ENCODE data around the gene RILP. TPM values are rescaled to one million over a fixed set of nuclear protein-coding genes. Genes with fewer than 3 reads are reported as not detected.

The RILP gene
- polyA plus RNA-seq, 2 of the 4 experiments (the other 2 are of a cell fraction) = 6.4 to 6.8 TPM

- POLR2A ChIA-PET = interaction anchor here (0.6 kb wide), 1 partner anchor 62 kb away, joined by 6 read pairs; no protein-coding TSS in a partner anchor
- Histone ChIP-seq H3K4me1 (no peaks in the 10 kb centered on the region), H3K27ac (no peak overlapping the region), H3K4me3 (no peak overlapping the region), H3K9me3 (no peaks in the 10 kb centered on the region), H3K4me2 (no peak overlapping the region)
- no peak for FAIRE-seq
- no peak for ATAC-seq
- TF ChIP-seq KDM1A (IDR thresholded peaks at IDR 0.05; ENCODE audit: low read depth) = no peak
- no peak for TF ChIP-seq MAX (IDR thresholded peaks at IDR 0.05)
- no peak for TF ChIP-seq CBX2 (IDR thresholded peaks at IDR 0.05; ENCODE audit: borderline replicate concordance, low read depth)
- TF ChIP-seq CHD4 (IDR thresholded peaks at IDR 0.05; ENCODE audit: borderline replicate concordance) = no peak
- TF ChIP-seq EHMT2 (IDR thresholded peaks at IDR 0.05; ENCODE audit: low read depth) = no peak
- no peak for TF ChIP-seq REST (IDR thresholded peaks at IDR 0.05)
- TF ChIP-seq HMGXB4 (CRISPR knock-in tag; IDR thresholded peaks at IDR 0.05; ENCODE audit: borderline replicate concordance) = no peak
- CTCF ChIA-PET = interaction anchor here (0.6 to 18.3 kb wide), 8 partner anchors 10 to 195 kb away, joined by 3 to 263 read pairs (median 4); no protein-coding TSS in a partner anchor
- DNase-seq (ENCODE audit: low read depth in 1 of 2, low spot score in 1 of 2) = no peak
- 88% methylated on average over 10 of the region's 10 CpGs for WGBS (ENCODE audit: missing lambda C conversion rate)
Measured at GRCh38 chr17:1611715-1612114, 38.0 kb downstream of the RILP start.

GRCh38 chr17:1608676-1609075, 41.0 kb downstream of the RILP start:
- ChIA-PET CTCF (interaction anchor here (0.6 to 2.7 kb wide), 4 partner anchors 14 to 34 kb away, joined by 3 to 16 read pairs (median 4); partner anchors contain the start of gene SLC43A2), POLR2A (no interaction called here)
- DNase-seq (ENCODE audit: low read depth in 1 of 2, low spot score in 1 of 2) = no peak
- Histone ChIP-seq H3K27ac (no peak overlapping the region), H3K4me3 (no peak overlapping the region), H3K4me2 (no peak overlapping the region), H3K9me3 (no peaks in the 10 kb centered on the region), H3K4me1 (no peaks in the 10 kb centered on the region)
- ATAC-seq = no peak
- no peak for FAIRE-seq
- WGBS (ENCODE audit: missing lambda C conversion rate) = 88% methylated on average over 7 of the region's 7 CpGs
- TF ChIP-seq REST (IDR thresholded peaks at IDR 0.05) = no peak
- TF ChIP-seq JUNB (IDR thresholded peaks at IDR 0.05) = no peak
- TF ChIP-seq HOXB13 (CRISPR knock-in tag; IDR thresholded peaks at IDR 0.05; ENCODE audit: low read depth) = no peak
- no peak for TF ChIP-seq CHD2 (IDR thresholded peaks at IDR 0.05; ENCODE audit: low read length, partially characterized antibody)
- no peak for TF ChIP-seq ZSCAN20 (CRISPR knock-in tag; IDR thresholded peaks at IDR 0.05)
- TF ChIP-seq HES2 (IDR thresholded peaks at IDR 0.05) = no peak
- TF ChIP-seq MYC (IDR thresholded peaks at IDR 0.05; ENCODE audit: borderline replicate concordance, low read length) = no peak
- no peak for TF ChIP-seq HOXB5 (CRISPR knock-in tag; IDR thresholded peaks at IDR 0.05)
- TF ChIP-seq RFX5 (IDR thresholded peaks at IDR 0.05) = no peak
- TF ChIP-seq RNF2 (IDR thresholded peaks at IDR 0.05; ENCODE audit: borderline replicate concordance, low read depth) = no peak
- no peak for TF ChIP-seq USF2 (IDR thresholded peaks at IDR 0.05)
- no peak for TF ChIP-seq CTCF (IDR thresholded peaks at IDR 0.05)
- no peak for TF ChIP-seq HMGXB4 (CRISPR knock-in tag; IDR thresholded peaks at IDR 0.05; ENCODE audit: borderline replicate concordance)
- TF ChIP-seq FOSL2 (IDR thresholded peaks at IDR 0.05) = no peak
- TF ChIP-seq FOSL2 (CRISPR knock-in tag; IDR thresholded peaks at IDR 0.05) = no peak
- no peak for TF ChIP-seq SMC3 (IDR thresholded peaks at IDR 0.05)
- no peak for TF ChIP-seq POLR2A (IDR thresholded peaks at IDR 0.05; ENCODE audit: low read length)

Measured in A549 (cell line).